Right lobe of liver (tissue), 4 donors: ENCODE results near the gene PTPRT.

Experiments used
- POLR2A ChIP-seq: fragments of 450-650 bp; IDR thresholded peaks from one replicate; pipeline ENCODE4 v1.6.1; 2017; ENCODE audit warnings: antibody characterized with exemption, mild to moderate bottlenecking
- TF ChIP-seq, protein P1 (sequence below), 4 donors: fragments of 200-600 bp in 3 of 4; fragments of 450-650 bp in 1 of 4; IDR thresholded peaks; one replicate each; pipeline versions ENCODE4 v1.5.1 to v1.8.0; 2016 to 2022; ENCODE audit warnings: antibody characterized with exemption in 4 of 4, mild to moderate bottlenecking in 2 of 4
- donor health status: DM: no; HTN: no; CAD: no.
- donor health status: DM: no; HTN: no; CAD: no.
- donor health status: DM: no; HTN: yes; CAD: no.

- TF ChIP-seq, protein P1, sequence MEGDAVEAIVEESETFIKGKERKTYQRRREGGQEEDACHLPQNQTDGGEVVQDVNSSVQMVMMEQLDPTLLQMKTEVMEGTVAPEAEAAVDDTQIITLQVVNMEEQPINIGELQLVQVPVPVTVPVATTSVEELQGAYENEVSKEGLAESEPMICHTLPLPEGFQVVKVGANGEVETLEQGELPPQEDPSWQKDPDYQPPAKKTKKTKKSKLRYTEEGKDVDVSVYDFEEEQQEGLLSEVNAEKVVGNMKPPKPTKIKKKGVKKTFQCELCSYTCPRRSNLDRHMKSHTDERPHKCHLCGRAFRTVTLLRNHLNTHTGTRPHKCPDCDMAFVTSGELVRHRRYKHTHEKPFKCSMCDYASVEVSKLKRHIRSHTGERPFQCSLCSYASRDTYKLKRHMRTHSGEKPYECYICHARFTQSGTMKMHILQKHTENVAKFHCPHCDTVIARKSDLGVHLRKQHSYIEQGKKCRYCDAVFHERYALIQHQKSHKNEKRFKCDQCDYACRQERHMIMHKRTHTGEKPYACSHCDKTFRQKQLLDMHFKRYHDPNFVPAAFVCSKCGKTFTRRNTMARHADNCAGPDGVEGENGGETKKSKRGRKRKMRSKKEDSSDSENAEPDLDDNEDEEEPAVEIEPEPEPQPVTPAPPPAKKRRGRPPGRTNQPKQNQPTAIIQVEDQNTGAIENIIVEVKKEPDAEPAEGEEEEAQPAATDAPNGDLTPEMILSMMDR (IDR thresholded peaks at IDR 0.05): no peak
- no peak for TF ChIP-seq POLR2A
These were observed 1064.3 kb downstream of the PTPRT start for GRCh38 chr20:42125426-42125825.
